22Rv1 (cell line): ENCODE measurements around the gene ZDHHC11.

ENCODE experiments used
- H3K27ac ChIP-seq: fragments of 450-650 bp; 2 replicates; pipeline ENCODE4 v1.5.1; 2017
- ZFX ChIP-seq: fragments of 450-650 bp; IDR thresholded peaks from 2 replicates; pipeline ENCODE4 v1.6.1; 2017; ENCODE audit warnings: antibody characterized with exemption, borderline replicate concordance
- TF ChIP-seq, protein P1 (sequence below): fragments of 450-650 bp; IDR thresholded peaks from 2 replicates; pipeline ENCODE4 v1.5.1; 2017; ENCODE audit warnings: mild to moderate bottlenecking

ZDHHC11 gene

DNA sequence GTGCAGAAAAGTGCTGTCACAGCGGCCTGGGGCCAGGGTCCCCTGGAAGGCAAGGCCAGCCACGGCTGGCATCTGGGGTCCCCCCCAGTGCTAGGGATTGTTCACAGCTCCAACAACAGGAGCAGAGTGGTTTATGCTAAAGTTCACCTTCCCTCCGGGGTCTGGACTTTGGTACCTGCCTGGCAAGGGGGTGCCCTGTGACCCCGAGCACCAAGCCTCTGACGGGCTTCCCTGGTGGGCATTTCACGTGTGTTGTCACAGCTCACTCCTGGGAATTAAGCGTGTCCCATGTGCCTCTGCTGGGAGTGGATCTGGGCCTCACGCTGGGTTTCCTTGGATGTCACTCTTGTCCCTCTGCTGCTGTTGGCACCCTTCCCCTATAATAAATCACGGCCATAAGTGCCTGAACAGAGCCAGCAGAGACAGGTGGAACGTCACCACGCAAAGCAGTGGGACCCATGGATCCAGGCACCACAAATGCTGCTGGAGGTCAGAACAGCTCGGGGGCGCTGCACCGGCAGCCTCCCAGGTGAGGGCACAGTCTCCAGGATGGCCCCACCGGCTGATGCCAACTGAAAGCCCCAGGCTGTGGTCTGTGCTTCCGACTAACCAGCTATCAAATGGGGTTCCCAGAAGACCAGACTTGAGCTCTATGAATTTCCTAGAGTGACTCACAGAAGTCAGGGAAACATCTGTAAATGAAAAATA lies 17.8 kb upstream of the ZDHHC11 start:
- no peak overlapping the region for H3K27ac ChIP-seq
- TF ChIP-seq, protein P1, sequence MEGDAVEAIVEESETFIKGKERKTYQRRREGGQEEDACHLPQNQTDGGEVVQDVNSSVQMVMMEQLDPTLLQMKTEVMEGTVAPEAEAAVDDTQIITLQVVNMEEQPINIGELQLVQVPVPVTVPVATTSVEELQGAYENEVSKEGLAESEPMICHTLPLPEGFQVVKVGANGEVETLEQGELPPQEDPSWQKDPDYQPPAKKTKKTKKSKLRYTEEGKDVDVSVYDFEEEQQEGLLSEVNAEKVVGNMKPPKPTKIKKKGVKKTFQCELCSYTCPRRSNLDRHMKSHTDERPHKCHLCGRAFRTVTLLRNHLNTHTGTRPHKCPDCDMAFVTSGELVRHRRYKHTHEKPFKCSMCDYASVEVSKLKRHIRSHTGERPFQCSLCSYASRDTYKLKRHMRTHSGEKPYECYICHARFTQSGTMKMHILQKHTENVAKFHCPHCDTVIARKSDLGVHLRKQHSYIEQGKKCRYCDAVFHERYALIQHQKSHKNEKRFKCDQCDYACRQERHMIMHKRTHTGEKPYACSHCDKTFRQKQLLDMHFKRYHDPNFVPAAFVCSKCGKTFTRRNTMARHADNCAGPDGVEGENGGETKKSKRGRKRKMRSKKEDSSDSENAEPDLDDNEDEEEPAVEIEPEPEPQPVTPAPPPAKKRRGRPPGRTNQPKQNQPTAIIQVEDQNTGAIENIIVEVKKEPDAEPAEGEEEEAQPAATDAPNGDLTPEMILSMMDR, result no peak
- TF ChIP-seq ZFX, result no peak

DNA sequence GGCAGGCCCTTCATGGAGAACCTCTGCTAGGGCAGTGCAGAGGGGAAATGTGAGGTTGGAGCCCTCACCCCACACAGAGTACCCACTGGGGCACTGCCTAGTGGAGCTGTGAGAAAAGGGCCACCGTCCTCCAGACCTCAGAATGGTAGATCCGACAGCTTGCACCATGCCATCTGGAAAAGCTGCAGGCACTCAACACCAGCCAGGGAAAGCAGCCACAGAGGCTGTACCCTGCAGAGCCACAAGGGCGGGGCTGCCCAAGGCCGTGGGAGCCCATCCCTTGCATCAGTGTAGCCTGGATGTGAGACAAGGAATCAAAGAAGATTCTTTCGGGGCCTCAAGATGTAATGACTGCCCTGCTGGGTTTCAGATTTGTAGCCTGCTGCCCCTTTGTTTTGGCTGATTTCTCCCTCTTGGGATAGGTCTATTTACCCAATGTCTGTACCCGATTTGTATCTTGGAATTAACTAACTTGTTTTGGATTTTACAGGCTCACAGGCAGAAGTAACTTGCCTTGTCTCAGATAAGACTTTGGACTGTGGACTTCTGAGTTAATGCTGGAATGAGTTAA lies 16.6 kb upstream of the ZDHHC11 start:
- TF ChIP-seq, protein P1, result no peak
- no peak for TF ChIP-seq ZFX
- no peak overlapping the region for H3K27ac ChIP-seq

DNA sequence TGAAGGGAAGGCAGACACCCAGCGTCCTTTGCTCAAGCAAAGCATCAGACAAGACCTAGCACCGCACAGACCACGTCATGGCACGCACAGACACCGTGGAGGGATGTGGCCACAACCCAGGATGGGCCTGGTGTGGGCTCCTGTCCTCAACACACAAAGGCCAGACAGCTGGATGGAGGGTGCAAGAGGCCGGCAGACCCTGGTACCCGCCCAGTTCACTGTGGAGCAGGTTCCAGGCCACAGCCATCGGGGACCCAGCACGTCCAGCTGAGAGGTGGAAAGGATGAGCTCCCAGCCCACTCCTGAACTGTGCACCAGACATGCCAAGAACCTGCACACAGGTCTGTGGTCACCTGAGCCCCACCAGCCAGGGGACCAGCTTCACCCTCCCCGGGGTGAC lies 15.0 kb upstream of the ZDHHC11 start:
- TF ChIP-seq, protein P1, result no peak
- TF ChIP-seq ZFX, result no peak
- H3K27ac ChIP-seq, result no peak overlapping the region

DNA sequence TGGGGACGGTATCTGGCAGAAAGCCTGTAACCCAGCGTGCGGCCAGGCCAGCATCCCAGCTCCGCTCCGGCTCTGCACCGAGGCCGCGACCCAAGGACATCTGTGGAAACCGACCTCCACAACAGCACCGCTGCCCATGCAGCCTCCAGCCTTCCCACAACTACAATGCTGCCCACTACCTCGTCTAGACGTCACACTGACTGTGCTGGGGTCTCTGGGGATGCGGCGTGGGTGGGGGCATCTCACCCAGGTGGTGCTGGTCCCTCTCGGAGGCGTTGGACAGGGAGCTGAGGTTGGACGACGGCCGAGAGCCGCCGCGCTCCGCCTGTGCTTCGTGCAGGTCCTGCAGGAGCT lies 14.4 kb upstream of the ZDHHC11 start:
- TF ChIP-seq ZFX, result no peak
- TF ChIP-seq, protein P1, result no peak

DNA sequence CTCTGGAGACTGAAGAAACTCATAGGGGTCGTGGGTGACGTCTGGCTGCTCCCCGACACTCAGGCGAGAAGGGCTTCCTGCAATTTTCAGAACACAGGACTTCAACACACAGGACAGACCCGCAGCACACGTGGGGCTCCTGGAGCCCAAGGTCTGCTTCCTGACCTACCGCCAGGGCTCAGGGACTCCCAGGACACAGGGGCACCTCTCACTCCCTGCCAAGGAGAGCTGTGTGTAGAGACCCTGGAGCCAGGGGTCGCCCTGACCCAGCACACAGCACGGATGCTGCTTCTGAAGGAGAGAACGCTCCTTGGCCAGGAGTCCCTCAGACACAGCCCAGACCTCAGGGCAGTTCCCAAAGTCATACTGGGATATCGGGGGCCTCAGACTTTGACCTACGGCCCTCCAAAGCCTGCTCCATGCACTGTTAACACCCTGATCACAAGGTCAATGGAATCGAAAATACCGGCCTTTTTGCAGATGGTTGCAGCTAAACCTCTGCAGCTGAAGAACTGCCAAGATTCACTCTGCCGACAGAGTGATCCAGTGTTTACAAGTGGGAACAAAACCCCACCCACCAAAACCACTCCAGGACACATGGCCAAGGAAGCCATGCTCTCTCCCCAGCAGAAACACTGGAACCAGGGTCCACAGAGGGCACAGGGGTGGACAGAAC lies 13.8 kb upstream of the ZDHHC11 start:
- TF ChIP-seq, protein P1, result no peak
- TF ChIP-seq ZFX, result no peak

More for the DNA sequence above, 14.4 kb upstream of the ZDHHC11 start:
- no peak overlapping the region for H3K27ac ChIP-seq

DNA sequence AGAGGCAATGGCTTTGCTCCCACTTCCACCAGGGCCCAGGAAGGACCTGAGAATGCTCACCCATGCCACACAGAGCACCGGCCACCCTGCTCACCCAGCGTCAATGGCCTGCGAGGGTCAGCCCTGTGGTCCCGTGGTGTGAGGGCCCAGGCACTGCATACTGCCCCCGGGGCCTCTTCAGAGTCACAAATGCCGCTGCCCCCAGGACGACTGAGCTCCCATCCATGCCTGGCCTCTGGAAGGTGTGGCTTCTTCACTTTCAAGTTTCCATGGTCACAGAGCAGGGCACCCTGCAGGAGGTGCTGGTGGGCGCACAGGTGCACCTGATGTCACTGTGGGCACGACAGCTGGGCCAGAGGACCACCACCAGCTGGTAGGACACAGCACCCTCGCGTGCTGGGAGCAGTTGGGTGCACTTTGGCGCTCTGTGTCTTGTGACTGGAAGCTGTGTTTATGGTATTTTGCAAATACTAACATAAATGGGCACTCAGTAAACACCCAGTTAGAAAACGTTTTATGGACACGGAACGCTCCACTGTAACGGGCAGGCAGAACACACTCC lies 12.5 kb upstream of the ZDHHC11 start:
- H3K27ac ChIP-seq, result no peak overlapping the region
- TF ChIP-seq, protein P1, result no peak
- TF ChIP-seq ZFX, result no peak

More for the DNA sequence above, 13.8 kb upstream of the ZDHHC11 start:
- H3K27ac ChIP-seq, result no peak overlapping the region
